ENCODE measurements around the gene SPATA6L. TPM values are rescaled to one million over a fixed set of nuclear protein-coding genes. Genes with fewer than 3 reads are reported as not detected.

SPATA6L gene
- total and polyA plus RNA-seq, 2 of the 13 experiments (the other 11 are each of a cell fraction or from before 2014, with no cell fraction given): 1.1 to 1.9 TPM

- TF ChIP-seq MTERF4 (CRISPR knock-in tag; IDR thresholded peaks at IDR 0.05) (no peak), SIN3B (IDR thresholded peaks at IDR 0.05; ENCODE audit: low read length) (no peak), HNRNPH1 (optimal IDR thresholded peaks at IDR 0.05; ENCODE audit: low read depth, low read length) (no peak), RNF219 (CRISPR knock-in tag; IDR thresholded peaks at IDR 0.05) (no peak), ZNF678 (CRISPR knock-in tag; IDR thresholded peaks at IDR 0.05) (no peak), RNF2 (conservative IDR thresholded peaks at IDR 0.05; ENCODE audit: low read depth) (no peak), SP2 (CRISPR knock-in tag; IDR thresholded peaks at IDR 0.05) (no peak), HIC2 (CRISPR knock-in tag; IDR thresholded peaks at IDR 0.05; ENCODE audit: low read depth) (no peak; the same call in 1 of the 2 replicates), ATF2 (CRISPR knock-in tag; IDR thresholded peaks at IDR 0.05) (peak; percentile 55; the same call in 1 of the 2 replicates), KLF9 (CRISPR knock-in tag; IDR thresholded peaks at IDR 0.05; ENCODE audit: low read depth) (no peak), FOXM1 (CRISPR knock-in tag; IDR thresholded peaks at IDR 0.05) (no peak), SATB2 (CRISPR knock-in tag; IDR thresholded peaks at IDR 0.05) (no peak), TCF7L2 (IDR thresholded peaks at IDR 0.05; ENCODE audit: low read depth, low read length) (no peak), ZNF770 (CRISPR knock-in tag; IDR thresholded peaks at IDR 0.05) (no peak), IRX3 (CRISPR knock-in tag; IDR thresholded peaks at IDR 0.05; ENCODE audit: borderline replicate concordance, low read depth) (no peak), HOXA3 (CRISPR knock-in tag; IDR thresholded peaks at IDR 0.05) (no peak), NFRKB (IDR thresholded peaks at IDR 0.05) (no peak), MEF2D (CRISPR knock-in tag; IDR thresholded peaks at IDR 0.05) (no peak), ESRRA (CRISPR knock-in tag; IDR thresholded peaks at IDR 0.05; ENCODE audit: low read depth) (no peak), IKZF5 (CRISPR knock-in tag; IDR thresholded peaks at IDR 0.05) (peak; percentile 25; the same call in 1 of the 2 replicates), KAT2B (IDR thresholded peaks at IDR 0.05; ENCODE audit: borderline replicate concordance, low read depth, low read length) (no peak)
Observed at GRCh38 chr9:4662989-4663792, 3.1 kb downstream of the SPATA6L start (continued).

Data from HepG2 (cell line).